NCI-H1417 treated with DMSO at 0.1 percent for 48 hours (cell line): Measurements from ENCODE around the gene SELENOO.

Source experiments
- DNase-seq: peaks from one replicate; lab custom pipeline; 2025; lab: John Stamatoyannopoulos, UW

The SELENOO gene

GRCh38 chr22:50184902-50185374 is 15.9 kb upstream of the SELENOO start:
- no peak for DNase-seq

GRCh38 chr22:50185375-50186087 is 15.3 kb upstream of the SELENOO start, which contains the start of gene TRABD:
Gene TRABD (plus strand): TSS chr22:50185913. CDS start chr22:50193061, 7,148 bp downstream.
- DNase-seq = no peak

- no peak for DNase-seq
Measured at GRCh38 chr22:50186181-50186714, 14.6 kb upstream of the SELENOO start.

- DNase-seq = no peak
Measured at GRCh38 chr22:50186761-50187523, 13.9 kb upstream of the SELENOO start.

GRCh38 chr22:50188356-50188755 is 12.5 kb upstream of the SELENOO start:
- DNase-seq = no peak

GRCh38 chr22:50189184-50189848 is 11.5 kb upstream of the SELENOO start:
- no peak for DNase-seq

GRCh38 chr22:50189849-50190181 is 11.0 kb upstream of the SELENOO start:
- no peak for DNase-seq

GRCh38 chr22:50190182-50190940 is 10.4 kb upstream of the SELENOO start:
- no peak for DNase-seq

- DNase-seq = no peak
Measured at GRCh38 chr22:50190941-50191741, 9.7 kb upstream of the SELENOO start.

GRCh38 chr22:50192436-50193204 is 8.2 kb upstream of the SELENOO start:
- no peak for DNase-seq

- DNase-seq = no peak
Measured at GRCh38 chr22:50193621-50194020, 7.2 kb upstream of the SELENOO start.

GRCh38 chr22:50194037-50194805 is 6.6 kb upstream of the SELENOO start:
- no peak for DNase-seq

GRCh38 chr22:50196256-50196655 is 4.6 kb upstream of the SELENOO start:
- DNase-seq = no peak

- no peak for DNase-seq
Measured at GRCh38 chr22:50197000-50197800, 3.6 kb upstream of the SELENOO start.

GRCh38 chr22:50197856-50198623 is 2.8 kb upstream of the SELENOO start:
- no peak for DNase-seq

- DNase-seq = no peak
Measured at GRCh38 chr22:50198624-50199017, 2.2 kb upstream of the SELENOO start.

GRCh38 chr22:50199251-50199721 is 1.5 kb upstream of the SELENOO start:
- DNase-seq = no peak
